ENCODE data around the gene KLHDC7B. TPM values are rescaled to one million over a fixed set of nuclear protein-coding genes. Genes with fewer than 3 reads are reported as not detected.
A peak's percentile ranks its signal among the peaks of the same experiment; 100 is the strongest.

The KLHDC7B gene
- total RNA-seq, 2 donors from 2014 or later = 6.5 to 15.2 TPM

DNA sequence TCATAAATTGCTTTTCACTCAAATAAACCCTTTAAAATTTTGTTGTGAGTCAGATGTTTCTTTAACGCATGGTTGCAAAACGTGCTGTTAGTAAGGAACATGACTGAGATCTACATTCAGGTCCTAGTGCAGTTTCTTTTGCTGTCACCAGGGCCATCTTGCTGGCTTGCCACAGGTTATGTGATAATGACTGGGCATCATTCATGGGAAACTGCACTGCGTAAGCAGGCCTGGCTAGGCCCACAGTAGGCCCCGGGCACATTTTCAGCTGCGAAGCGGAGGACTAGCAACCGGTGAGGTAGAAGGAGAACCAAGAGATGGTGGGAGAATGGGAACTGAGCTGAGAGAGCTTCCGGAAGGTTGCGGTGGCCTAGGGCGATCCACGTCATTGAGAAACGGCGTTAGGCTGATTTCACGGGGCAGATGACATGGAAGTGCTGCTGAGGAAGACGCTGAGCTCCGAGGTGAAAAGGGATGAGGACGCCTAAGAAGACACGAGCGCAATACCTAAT is 3.2 kb upstream of the KLHDC7B start:
- Mint-ChIP-seq H3K27ac (peak overlapping the region; percentile 95 to 99), H3K27me3 (no peaks in the 10 kb centered on the region), H3K36me3 (peaks cover 16% of the 10 kb centered on the region), H3K4me3 (peak overlapping the region; percentile 90), H3K4me1 (ENCODE audit: low read depth in 2 of 2) (peaks cover 60 to 66% of the 10 kb centered on the region in 2 donors), H3K9me3 (peaks cover 5% of the 10 kb centered on the region)
- DNase-seq (ENCODE audit: low spot score) (peak; percentile 82), ATAC-seq (peak; percentile 63 to 74)

DNA sequence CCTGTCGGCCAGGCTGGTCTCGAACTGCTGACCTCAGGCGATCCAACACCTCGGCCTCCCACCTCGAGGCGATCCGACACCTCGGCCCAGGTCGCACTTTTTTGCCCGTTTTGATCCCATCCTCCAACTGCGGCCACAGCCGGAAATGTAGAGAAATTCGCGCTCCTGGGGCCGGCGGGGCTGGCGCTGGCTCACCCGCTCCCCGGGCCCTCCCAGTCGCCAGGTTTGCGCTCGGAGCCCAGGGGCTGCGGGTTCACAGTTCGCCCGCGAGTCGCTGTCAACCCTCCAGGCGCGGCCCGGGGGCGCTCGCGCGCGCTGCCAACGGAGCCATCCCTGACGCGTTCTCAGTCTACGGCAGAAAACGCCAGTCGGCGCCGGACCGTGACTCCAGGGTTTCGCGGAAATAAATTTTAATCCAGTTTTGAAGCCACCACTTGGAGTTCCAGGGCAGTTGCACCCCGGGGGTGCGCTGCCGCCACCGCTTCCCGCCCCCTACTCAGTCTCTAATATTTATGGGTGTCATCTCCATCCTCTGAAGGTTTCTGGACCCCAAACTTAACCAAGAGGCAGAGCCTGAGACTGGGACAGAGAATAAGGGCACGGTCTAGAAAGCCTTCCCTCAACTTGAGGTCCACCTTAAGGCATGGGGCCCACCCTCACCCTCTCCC is 1.5 kb upstream of the KLHDC7B start:
- Mint-ChIP-seq H3K27me3 (no peaks in the 10 kb centered on the region), H3K4me3 (peak overlapping the region; percentile 68), H3K9me3 (peaks cover 3% of the 10 kb centered on the region), H3K27ac (peak overlapping the region; percentile 79 to 90), H3K4me1 (ENCODE audit: low read depth in 2 of 2) (peaks cover 49 to 53% of the 10 kb centered on the region in 2 donors), H3K36me3 (peaks cover 6% of the 10 kb centered on the region)
- ATAC-seq (peak; percentile 66 to 81), DNase-seq (ENCODE audit: low spot score) (peak; percentile 97)

DNA sequence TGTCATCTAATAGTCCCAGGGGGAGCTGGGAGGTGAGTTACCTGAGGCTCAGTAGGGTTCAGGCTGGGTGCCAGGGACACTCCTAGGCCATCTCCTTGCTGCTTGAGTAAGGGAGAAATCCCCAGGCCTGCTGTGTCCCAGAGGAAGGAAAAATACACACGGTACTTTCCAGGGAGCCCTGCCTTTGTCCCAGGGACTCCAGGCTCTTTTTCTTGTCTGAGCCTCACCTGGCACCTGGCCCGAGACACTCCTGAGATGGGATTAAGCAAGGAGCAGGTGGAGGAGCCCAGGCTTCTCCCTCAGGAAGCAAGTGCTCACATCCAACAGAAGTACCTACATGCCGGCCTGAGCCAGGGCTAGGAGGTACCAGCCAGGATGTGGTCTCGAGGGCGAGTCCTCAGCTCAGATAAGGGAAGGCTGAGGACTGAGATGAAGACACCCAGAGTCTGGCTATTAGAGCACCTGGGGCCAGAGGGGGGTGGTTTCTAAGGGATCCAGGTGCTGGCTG is 899 bp upstream of the KLHDC7B start:
- no peaks in the 10 kb centered on the region for H3K27me3 Mint-ChIP-seq
- DNase-seq (ENCODE audit: low spot score) = no peak
- no peak for ATAC-seq
- peaks cover 44 to 48% of the 10 kb centered on the region in 2 donors for H3K4me1 Mint-ChIP-seq (ENCODE audit: low read depth in 2 of 2)
- H3K9me3 Mint-ChIP-seq = peaks cover 3% of the 10 kb centered on the region
- H3K4me3 Mint-ChIP-seq = peak overlapping the region; percentile 68
- H3K27ac Mint-ChIP-seq = peak overlapping the region; percentile 79 to 90
- peaks cover 6% of the 10 kb centered on the region for H3K36me3 Mint-ChIP-seq

DNA sequence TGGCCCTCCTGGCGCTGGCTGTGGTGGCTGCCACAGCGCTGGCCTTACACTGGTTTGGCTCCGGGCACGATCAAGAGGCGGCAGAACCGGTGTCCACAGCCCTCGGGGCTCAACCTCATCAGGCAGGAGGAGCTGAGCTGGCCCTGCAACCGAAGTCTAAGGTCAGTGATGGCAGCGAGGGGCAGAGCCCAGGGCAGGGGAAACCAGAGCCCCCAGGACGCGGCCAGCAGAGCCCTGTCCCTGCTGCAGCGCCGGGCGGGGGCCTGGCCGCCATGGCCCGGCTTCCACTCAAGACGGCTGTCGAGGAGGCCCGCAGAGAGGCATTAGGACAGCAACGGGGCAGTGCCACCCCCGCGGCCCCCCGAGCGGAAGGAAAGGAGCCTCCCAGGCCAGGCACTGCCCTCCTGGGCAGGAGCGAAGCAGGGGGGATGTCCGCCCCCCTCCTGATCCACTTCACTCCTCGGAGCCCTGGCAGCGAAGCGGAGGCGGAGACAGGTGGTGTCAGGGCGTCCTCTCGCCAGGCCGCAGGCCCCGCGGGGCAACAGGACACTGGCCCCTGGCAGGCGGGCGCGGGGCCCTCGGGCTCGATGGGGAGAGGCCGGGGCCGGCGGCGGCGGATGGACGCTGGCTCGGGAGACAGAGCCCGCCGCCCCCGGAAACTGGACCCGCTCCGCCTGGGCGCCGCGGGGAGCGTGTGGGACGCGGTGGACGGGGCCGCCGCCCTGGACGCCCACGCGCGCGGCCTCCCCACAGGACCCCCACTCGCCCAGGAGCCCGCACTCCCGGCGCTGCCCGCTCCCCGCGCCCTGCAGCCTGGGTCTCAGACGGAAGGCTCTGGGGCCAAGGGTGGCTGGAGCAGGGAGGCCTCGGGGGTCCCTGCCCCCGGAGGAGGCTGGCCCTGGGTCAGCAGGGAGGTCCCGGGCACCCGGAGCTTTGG is 895 bp downstream of the KLHDC7B start:
- Mint-ChIP-seq H3K9me3 (peaks cover 3% of the 10 kb centered on the region), H3K27me3 (no peaks in the 10 kb centered on the region), H3K4me3 (no peak overlapping the region), H3K4me1 (ENCODE audit: low read depth in 2 of 2) (peaks cover 37 to 44% of the 10 kb centered on the region in 2 donors), H3K36me3 (peaks cover 6% of the 10 kb centered on the region), H3K27ac (peak overlapping the region; percentile 79 to 90)
- DNase-seq (ENCODE audit: low spot score) (no peak), ATAC-seq (no peak)

DNA sequence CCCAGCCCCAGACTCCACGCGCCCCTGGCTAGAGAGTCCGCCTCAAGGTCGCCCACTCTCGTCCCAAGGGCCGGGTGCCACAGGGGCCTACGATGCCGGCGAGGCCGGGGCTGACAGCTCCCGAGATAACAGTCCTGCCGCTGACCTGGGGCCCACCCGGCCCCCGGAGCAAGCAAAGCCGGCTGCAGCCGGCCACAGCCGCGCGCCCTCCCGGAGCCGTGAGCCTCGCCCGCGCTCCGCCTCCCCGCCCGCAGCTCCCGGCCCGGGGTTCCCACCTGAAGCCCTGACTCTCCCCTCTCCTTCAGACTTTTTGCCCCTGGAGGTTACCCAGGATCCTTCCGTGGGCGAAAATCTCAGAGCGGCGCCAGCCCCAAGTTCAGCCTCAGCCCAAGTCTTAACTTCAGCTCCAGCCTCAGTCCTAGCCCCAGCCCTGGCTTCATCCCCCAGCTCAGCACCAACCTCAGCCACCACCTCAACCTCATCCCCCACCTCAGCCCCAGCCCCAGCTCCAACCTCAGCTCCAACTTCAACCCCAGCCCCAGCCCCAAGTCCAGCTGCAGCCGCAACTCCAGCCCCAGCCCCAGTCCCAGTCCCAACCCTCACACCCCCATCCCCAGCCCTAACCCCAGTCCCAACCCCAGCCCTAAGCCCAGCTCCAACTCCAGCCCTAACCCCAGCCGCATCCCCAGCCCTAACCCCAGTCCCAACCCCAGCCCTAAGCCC is 1.7 kb downstream of the KLHDC7B start:
- H3K9me3 Mint-ChIP-seq = peaks cover 2% of the 10 kb centered on the region
- peaks cover 29 to 36% of the 10 kb centered on the region in 2 donors for H3K4me1 Mint-ChIP-seq (ENCODE audit: low read depth in 2 of 2)
- H3K27ac Mint-ChIP-seq = peak overlapping the region; percentile 56 to 78
- DNase-seq (ENCODE audit: low spot score) (no peak), ATAC-seq (no peak)
- H3K4me3 Mint-ChIP-seq = peak overlapping the region; percentile 66
- H3K36me3 Mint-ChIP-seq = peaks cover 4% of the 10 kb centered on the region
- H3K27me3 Mint-ChIP-seq = no peaks in the 10 kb centered on the region

DNA sequence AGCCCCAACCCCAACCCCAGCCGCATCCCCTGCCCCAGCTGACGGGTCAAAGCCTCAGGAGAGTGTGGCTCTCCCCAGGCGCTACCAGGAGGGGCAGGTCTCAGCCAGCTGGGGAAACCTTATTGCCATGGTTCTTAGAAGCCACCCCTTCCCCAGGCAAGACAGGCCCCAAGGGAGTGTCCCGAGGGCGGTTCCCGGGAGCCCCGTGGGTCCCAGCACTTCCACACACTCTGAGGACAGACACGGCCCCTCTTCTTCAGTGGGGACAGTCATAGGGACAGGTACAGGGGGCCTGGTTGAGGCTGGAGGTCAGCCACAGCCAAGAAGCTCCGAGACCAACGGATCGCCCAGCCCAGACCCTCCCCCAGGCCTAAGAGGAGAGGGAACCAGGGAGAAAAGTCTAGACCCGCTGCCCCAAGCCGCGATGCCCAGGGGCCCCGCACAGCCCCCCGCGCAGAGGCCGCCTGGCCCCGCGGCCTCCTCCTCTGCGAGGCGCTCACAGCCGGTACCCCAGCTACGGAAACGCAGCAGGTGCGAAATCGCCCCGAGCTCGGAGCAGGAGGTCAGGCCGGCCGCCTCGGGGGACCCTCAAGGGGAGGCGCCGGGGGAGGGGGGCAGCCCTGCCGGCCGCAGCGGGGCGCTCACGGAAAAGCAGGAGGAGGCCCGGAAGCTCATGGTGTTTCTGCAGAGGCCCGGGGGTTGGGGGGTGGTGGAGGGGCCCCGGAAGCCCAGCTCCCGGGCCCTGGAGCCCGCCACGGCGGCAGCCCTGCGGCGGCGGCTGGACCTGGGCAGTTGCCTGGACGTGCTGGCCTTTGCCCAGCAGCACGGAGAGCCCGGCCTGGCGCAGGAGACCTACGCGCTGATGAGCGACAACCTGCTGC is 2.6 kb downstream of the KLHDC7B start:
- H3K9me3 Mint-ChIP-seq = no peaks in the 10 kb centered on the region
- ATAC-seq = peak; percentile 45 to 59
- no peaks in the 10 kb centered on the region for H3K36me3 Mint-ChIP-seq
- H3K4me3 Mint-ChIP-seq = peak overlapping the region; percentile 30
- DNase-seq (ENCODE audit: low spot score) = peak; percentile 79
- peak overlapping the region; percentile 56 to 78 for H3K27ac Mint-ChIP-seq
- no peaks in the 10 kb centered on the region for H3K27me3 Mint-ChIP-seq
- H3K4me1 Mint-ChIP-seq (ENCODE audit: low read depth in 2 of 2) = peaks cover 26 to 32% of the 10 kb centered on the region in 2 donors

DNA sequence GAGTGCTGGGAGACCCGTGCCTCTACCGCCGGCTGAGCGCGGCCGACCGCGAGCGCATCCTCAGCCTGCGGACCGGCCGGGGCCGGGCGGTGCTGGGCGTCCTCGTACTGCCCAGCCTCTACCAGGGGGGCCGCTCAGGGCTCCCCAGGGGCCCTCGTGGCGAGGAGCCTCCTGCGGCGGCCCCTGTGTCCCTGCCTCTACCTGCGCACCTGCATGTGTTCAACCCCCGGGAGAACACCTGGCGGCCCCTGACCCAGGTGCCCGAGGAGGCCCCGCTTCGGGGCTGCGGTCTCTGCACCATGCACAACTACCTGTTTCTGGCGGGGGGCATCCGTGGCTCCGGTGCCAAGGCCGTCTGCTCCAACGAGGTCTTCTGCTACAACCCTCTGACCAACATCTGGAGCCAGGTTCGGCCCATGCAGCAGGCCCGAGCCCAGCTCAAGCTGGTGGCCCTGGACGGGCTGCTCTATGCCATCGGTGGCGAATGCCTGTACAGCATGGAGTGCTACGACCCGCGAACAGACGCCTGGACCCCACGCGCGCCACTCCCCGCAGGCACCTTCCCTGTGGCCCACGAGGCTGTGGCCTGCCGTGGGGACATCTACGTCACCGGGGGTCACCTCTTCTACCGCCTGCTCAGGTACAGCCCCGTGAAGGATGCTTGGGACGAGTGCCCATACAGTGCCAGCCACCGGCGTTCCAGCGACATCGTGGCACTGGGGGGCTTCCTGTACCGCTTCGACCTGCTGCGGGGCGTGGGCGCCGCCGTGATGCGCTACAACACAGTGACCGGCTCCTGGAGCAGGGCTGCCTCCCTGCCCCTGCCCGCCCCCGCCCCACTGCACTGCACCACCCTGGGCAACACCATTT is 3.5 kb downstream of the KLHDC7B start:
- ATAC-seq (peak; percentile 1 to 5), DNase-seq (ENCODE audit: low spot score) (no peak)
- no peaks in the 10 kb centered on the region for H3K27me3 Mint-ChIP-seq
- peak overlapping the region; percentile 72 for H3K4me3 Mint-ChIP-seq
- H3K9me3 Mint-ChIP-seq = no peaks in the 10 kb centered on the region
- H3K4me1 Mint-ChIP-seq (ENCODE audit: low read depth in 2 of 2) = peaks cover 23 to 32% of the 10 kb centered on the region in 2 donors
- peak overlapping the region in 1 of 2 donors; percentile 62 for H3K27ac Mint-ChIP-seq
- no peaks in the 10 kb centered on the region for H3K36me3 Mint-ChIP-seq

DNA sequence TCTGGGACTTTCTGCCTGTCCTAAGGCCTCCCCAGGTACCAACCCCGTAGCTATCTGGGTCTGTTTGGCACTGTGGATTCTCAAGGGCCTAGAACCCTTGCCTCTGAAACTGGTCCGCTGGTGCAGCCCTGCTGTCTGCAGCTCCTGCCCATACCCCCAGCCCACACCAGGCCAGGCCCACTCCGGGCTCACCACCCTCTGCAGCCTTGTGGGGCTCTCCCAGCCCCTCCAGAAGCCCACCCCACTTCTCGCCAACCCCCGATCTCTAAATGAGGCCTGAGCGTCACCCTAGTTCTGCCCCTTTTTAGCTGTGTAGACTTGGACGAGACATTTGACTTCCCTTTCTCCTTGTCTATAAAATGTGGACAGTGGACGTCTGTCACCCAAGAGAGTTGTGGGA is 4.7 kb downstream of the KLHDC7B start:
- H3K9me3 Mint-ChIP-seq = no peaks in the 10 kb centered on the region
- no peaks in the 10 kb centered on the region for H3K36me3 Mint-ChIP-seq
- H3K27ac Mint-ChIP-seq = peak overlapping the region; percentile 60 to 83
- peaks cover 16 to 20% of the 10 kb centered on the region in 2 donors for H3K4me1 Mint-ChIP-seq (ENCODE audit: low read depth in 2 of 2)
- no peak for DNase-seq (ENCODE audit: low spot score)
- H3K4me3 Mint-ChIP-seq = peak overlapping the region; percentile 72
- H3K27me3 Mint-ChIP-seq = no peaks in the 10 kb centered on the region
- no peak for ATAC-seq

DNA sequence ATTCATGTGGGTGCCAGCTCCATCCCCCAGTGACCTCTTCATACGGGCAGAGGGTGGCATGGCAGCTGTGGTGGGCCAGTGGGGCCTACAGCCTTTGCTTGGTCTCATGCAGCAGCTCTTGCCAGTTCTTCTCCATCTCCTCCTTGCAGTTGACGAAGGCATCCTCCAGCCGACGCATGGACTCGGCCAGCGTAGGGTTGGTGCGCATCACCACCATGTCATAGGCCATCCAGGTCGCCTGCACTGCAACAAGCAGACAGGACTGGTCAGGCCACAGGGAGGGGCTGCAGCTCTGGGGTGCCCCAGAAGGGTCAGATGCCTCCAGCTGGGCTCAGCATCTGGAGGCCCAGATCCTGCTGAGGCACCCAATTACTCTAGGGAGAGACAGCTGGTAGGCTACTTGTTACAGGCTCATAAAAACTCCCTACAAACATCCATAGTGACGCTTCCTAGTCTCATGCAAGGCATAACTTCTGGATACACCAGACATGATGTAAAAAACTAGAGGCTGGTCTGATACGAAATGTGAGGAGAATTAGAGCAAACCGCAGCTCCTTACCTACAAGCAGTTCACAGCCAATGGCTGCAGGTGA is 5.6 kb downstream of the KLHDC7B start:
- DNase-seq (ENCODE audit: low spot score) (no peak), ATAC-seq (no peak)
- Mint-ChIP-seq H3K27me3 (no peaks in the 10 kb centered on the region), H3K36me3 (no peaks in the 10 kb centered on the region), H3K27ac (peak overlapping the region; percentile 60 to 83), H3K4me1 (ENCODE audit: low read depth in 2 of 2) (peaks cover 10 to 11% of the 10 kb centered on the region in 2 donors), H3K9me3 (no peaks in the 10 kb centered on the region), H3K4me3 (no peak overlapping the region)

DNA sequence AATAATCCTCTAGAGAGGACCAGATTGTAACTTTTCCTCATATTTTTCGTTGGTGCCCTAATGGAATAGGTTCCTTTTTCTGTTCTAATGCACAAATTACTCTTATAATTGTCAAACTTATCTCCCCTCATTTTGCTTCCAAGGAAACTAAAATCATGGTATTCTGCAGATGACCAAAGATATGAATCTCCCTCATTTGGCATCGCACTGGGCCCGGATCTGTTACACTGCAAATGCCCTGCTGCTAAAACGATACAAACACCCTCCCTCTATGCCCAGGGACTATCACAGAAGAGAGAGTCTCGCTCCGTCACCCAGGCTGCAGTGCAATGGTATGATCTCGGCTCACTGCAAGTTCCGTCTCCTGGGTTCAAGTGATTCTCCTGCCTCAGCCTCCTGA is 7.6 kb downstream of the KLHDC7B start:
- no peaks in the 10 kb centered on the region for H3K9me3 Mint-ChIP-seq
- H3K4me3 Mint-ChIP-seq = no peak overlapping the region
- H3K36me3 Mint-ChIP-seq = no peaks in the 10 kb centered on the region
- H3K27ac Mint-ChIP-seq = no peak overlapping the region
- no peaks in the 10 kb centered on the region for H3K27me3 Mint-ChIP-seq
- ATAC-seq (no peak), DNase-seq (ENCODE audit: low spot score) (no peak)
- peaks cover 10 to 11% of the 10 kb centered on the region in 2 donors for H3K4me1 Mint-ChIP-seq (ENCODE audit: low read depth in 2 of 2)

DNA sequence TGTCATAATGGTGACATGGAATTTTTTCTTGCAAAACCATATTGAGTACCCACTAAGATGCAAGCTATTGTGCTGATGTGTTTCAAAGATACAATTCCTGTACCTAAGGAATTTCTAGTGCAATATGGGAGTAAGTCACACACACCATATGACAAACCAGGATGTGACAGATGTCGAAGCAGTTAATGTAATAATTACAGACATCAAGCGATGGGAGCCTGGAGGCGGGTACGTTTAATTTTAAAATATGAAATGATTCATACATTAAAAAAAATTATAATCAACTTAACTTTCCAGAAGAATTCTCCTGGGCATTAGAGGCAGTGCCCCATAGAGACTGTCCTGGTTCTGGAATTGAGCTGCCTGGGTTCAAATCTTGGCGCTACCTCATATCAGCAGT is 11.0 kb downstream of the KLHDC7B start:
- H3K4me3 Mint-ChIP-seq = no peak overlapping the region
- ATAC-seq (no peak), DNase-seq (ENCODE audit: low spot score) (no peak)
- peaks cover 13 to 14% of the 10 kb centered on the region in 2 donors for H3K4me1 Mint-ChIP-seq (ENCODE audit: low read depth in 2 of 2)
- no peaks in the 10 kb centered on the region for H3K9me3 Mint-ChIP-seq
- H3K27me3 Mint-ChIP-seq = no peaks in the 10 kb centered on the region
- H3K36me3 Mint-ChIP-seq = no peaks in the 10 kb centered on the region
- no peak overlapping the region for H3K27ac Mint-ChIP-seq
